Endodermal cell (in vitro differentiated cells): ENCODE results near the gene TMEM145. TPM values are rescaled to one million over a fixed set of nuclear protein-coding genes. Genes with fewer than 3 reads are reported as not detected.

Experiments
- DNase-seq: peaks from one replicate; pipeline ENCODE4 v3.0.0-alpha.2; 2017
- H3K27ac ChIP-seq: 2 replicates; pipeline ENCODE4 v1.5.1; 2013; ENCODE audit warnings: mild to moderate bottlenecking, low read depth, low read length, moderate library complexity
- H3K27me3 ChIP-seq: 2 replicates; pipeline ENCODE4 v1.6.1; 2013; ENCODE audit warnings: mild to moderate bottlenecking, low read length, moderate library complexity; ENCODE audit not compliant: insufficient read depth, control insufficient read depth, poor library complexity, severe bottlenecking
- H3K36me3 ChIP-seq: 2 replicates; pipeline ENCODE4 v1.7.0; 2013; ENCODE audit warnings: mild to moderate bottlenecking, low read length, moderate library complexity; ENCODE audit not compliant: control insufficient read depth, insufficient read depth
- H3K4me1 ChIP-seq: one replicate; pipeline ENCODE4 v1.7.0; 2013; ENCODE audit warnings: low read length; ENCODE audit not compliant: control insufficient read depth, insufficient read depth
- H3K4me3 ChIP-seq: 2 replicates; pipeline ENCODE4 v1.5.1; 2013; ENCODE audit warnings: mild to moderate bottlenecking, low read length, moderate library complexity
- H3K9ac ChIP-seq: 2 replicates; pipeline ENCODE4 v1.6.1; 2013; ENCODE audit warnings: mild to moderate bottlenecking, low read length, moderate library complexity; ENCODE audit not compliant: poor library complexity, severe bottlenecking; ENCODE audit errors: extremely low read depth
- H3K9me3 ChIP-seq: 2 replicates; pipeline ENCODE4 v1.6.1; 2013; ENCODE audit warnings: mild to moderate bottlenecking, low read length, moderate library complexity; ENCODE audit not compliant: control insufficient read depth
- H3K27ac Mint-ChIP-seq: 2 replicates; pipeline ENCODE4 v1.8.0; 2020; ENCODE audit warnings: mixed read lengths
- H3K27me3 Mint-ChIP-seq: 2 replicates; pipeline ENCODE4 v1.8.0; 2021; ENCODE audit warnings: mild to moderate bottlenecking, mixed read lengths; ENCODE audit not compliant: insufficient read depth
- H3K36me3 Mint-ChIP-seq: 2 replicates; pipeline ENCODE4 v1.8.0; 2020; ENCODE audit warnings: low read depth, mixed read lengths
- H3K4me1 Mint-ChIP-seq: 2 replicates; pipeline ENCODE4 v1.8.0; 2020; ENCODE audit warnings: mixed read lengths
- H3K4me3 Mint-ChIP-seq: 2 replicates; pipeline ENCODE4 v1.8.0; 2020; ENCODE audit warnings: mild to moderate bottlenecking, moderate library complexity, mixed read lengths
- H3K9me3 Mint-ChIP-seq: 2 replicates; pipeline ENCODE4 v1.8.0; 2020; ENCODE audit warnings: mild to moderate bottlenecking, mixed read lengths
- WGBS, 2 experiments: methylation state at CpG; one replicate each; pipeline versions ENCODE4 v1.1.5 to v1.1.7; 2013; ENCODE audit warnings: missing lambda C conversion rate in 2 of 2, mixed read lengths in 1 of 2; ENCODE audit not compliant: insufficient coverage in 1 of 2, insufficient read length in 1 of 2; 5-methylcytosine and 5-hydroxymethylcytosine counted together
- total RNA-seq, 2 donors: library from RNA; stranded (reverse); fragmentation: NEBNext Ultra II Directional in 1 of 2; extraction: Animal tissue kit (Norgen Biotek cat#: 25700) in 1 of 2; gene quantifications; 2 replicates in 1 of 2; 3 replicates in 1 of 2; pipeline ENCODE4 v1.2.1, GENCODE V29; 2021
- TF ChIP-seq, protein P1 (sequence below): fragments of 200-600 bp; sonication (generic); conservative IDR thresholded peaks from 2 replicates; pipeline ENCODE4 v1.5.0; 2021; ENCODE audit warnings: antibody characterized with exemption, mild to moderate bottlenecking

The TMEM145 gene
- total RNA-seq, 2 donors from 2014 or later, result 0.38 to 0.42 TPM

DNA sequence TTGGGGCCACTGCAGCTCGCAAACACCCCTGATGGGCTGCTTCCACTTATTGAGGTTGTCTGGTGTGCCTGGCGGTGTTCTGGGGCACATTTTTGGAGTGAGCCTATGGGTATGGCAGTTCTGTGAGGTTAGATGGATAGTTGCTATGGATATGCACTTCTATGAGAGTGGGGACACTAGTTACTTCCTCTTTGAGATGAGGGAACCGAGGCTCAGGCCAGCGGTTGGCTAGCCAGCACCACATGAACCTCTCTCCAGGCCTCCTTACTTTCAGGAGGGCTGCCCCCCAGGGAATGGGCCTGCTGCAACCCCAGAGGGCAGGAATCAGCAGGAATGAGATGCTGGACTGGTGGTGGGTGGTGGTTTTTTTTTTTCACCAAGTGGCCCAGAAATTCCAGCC is 24.7 kb upstream of the TMEM145 start:
- Mint-ChIP-seq H3K36me3 (peaks cover 31% of the 10 kb centered on the region), H3K9me3 (no peaks in the 10 kb centered on the region), H3K27me3 (no peaks in the 10 kb centered on the region), H3K4me1 (peaks cover 13% of the 10 kb centered on the region), H3K27ac (no peak overlapping the region), H3K4me3 (no peak overlapping the region)
- TF ChIP-seq, protein P1, sequence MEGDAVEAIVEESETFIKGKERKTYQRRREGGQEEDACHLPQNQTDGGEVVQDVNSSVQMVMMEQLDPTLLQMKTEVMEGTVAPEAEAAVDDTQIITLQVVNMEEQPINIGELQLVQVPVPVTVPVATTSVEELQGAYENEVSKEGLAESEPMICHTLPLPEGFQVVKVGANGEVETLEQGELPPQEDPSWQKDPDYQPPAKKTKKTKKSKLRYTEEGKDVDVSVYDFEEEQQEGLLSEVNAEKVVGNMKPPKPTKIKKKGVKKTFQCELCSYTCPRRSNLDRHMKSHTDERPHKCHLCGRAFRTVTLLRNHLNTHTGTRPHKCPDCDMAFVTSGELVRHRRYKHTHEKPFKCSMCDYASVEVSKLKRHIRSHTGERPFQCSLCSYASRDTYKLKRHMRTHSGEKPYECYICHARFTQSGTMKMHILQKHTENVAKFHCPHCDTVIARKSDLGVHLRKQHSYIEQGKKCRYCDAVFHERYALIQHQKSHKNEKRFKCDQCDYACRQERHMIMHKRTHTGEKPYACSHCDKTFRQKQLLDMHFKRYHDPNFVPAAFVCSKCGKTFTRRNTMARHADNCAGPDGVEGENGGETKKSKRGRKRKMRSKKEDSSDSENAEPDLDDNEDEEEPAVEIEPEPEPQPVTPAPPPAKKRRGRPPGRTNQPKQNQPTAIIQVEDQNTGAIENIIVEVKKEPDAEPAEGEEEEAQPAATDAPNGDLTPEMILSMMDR, result no peak
- Histone ChIP-seq H3K9ac (no peak overlapping the region), H3K27me3 (no peaks in the 10 kb centered on the region), H3K27ac (no peak overlapping the region), H3K4me3 (no peak overlapping the region), H3K36me3 (peaks cover 58% of the 10 kb centered on the region), H3K4me1 (no peaks in the 10 kb centered on the region), H3K9me3 (no peaks in the 10 kb centered on the region)
- WGBS, 2 experiments, result 88% methylated on average over 4 of the region's 4 CpGs; no CpG with 5 or more reads in 1 of the 2 experiments
- no peak for DNase-seq

DNA sequence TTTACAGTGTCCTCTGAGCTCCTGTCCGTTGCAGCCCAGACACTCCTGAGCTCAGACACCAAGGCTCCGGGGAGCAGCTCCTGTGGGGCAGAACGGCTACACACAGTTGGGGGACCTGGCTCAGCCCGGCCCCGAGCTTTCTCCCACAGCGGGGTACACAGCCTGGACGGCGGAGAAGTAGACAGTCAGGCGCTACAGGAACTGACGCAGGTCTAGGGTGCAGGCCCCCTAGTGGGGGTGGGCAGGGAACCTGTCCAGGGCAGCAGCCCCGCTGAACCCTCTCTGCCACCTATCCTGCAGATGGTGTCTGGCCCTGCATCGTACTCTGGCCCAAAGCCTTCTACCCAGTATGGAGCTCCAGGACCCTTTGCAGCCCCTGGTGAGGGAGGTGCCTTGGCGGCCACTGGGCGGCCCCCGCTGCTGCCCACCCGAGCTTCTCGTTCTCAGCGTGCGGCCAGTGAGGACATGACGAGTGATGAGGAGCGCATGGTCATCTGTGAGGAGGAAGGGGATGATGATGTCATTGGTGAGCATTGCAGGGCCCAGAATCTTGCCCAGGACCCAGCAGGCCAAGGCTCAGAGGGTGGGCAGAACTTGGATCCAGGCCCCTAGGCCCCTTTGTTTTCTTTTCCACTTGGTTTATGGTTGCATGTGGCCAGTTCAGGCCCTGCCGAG is 24.1 kb upstream of the TMEM145 start:
- Histone ChIP-seq H3K4me1 (no peaks in the 10 kb centered on the region), H3K4me3 (no peak overlapping the region), H3K36me3 (peaks cover 64% of the 10 kb centered on the region), H3K27ac (no peak overlapping the region), H3K9ac (no peak overlapping the region), H3K27me3 (no peaks in the 10 kb centered on the region), H3K9me3 (no peaks in the 10 kb centered on the region)
- Mint-ChIP-seq H3K36me3 (peaks cover 37% of the 10 kb centered on the region), H3K4me3 (no peak overlapping the region), H3K27ac (no peak overlapping the region), H3K27me3 (no peaks in the 10 kb centered on the region), H3K4me1 (peaks cover 13% of the 10 kb centered on the region), H3K9me3 (no peaks in the 10 kb centered on the region)
- TF ChIP-seq, protein P1, result peak; percentile 22
- 96 to 97% methylated on average over 11 to 22 of the region's 22 CpGs for WGBS, 2 experiments
- no peak for DNase-seq

DNA sequence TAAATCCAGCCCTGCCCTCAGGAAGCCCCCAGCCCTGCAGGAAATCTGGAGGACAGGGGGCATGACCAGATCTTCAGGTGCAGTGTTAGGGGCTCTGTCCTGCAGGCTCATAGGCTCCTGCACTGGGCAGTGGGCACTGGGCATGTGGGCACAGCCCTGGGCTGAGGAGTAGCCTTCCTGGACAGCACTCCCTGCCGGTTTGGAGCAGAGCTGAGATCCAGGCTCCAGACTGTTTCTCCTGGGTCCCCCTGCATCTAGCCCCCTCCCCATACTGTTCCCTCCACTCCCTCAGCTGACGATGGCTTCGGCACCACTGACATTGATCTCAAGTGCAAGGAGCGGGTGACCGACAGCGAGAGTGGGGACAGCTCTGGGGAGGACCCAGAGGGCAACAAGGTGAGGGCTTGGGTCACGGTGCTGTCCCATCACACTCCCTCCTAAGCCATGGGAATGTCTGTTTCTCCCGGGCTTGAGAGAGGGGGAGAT is 23.5 kb upstream of the TMEM145 start:
- no peak overlapping the region for H3K4me3 Mint-ChIP-seq
- peaks cover 70% of the 10 kb centered on the region for H3K36me3 ChIP-seq
- H3K27me3 ChIP-seq, result no peaks in the 10 kb centered on the region
- H3K9me3 ChIP-seq, result no peaks in the 10 kb centered on the region
- H3K4me1 Mint-ChIP-seq, result peaks cover 13% of the 10 kb centered on the region
- H3K4me3 ChIP-seq, result no peak overlapping the region
- H3K9ac ChIP-seq, result no peak overlapping the region
- no peak overlapping the region for H3K27ac ChIP-seq
- H3K27me3 Mint-ChIP-seq, result no peaks in the 10 kb centered on the region
- DNase-seq, result no peak
- no peaks in the 10 kb centered on the region for H3K9me3 Mint-ChIP-seq
- TF ChIP-seq, protein P1, result no peak
- H3K27ac Mint-ChIP-seq, result no peak overlapping the region
- WGBS, 2 experiments, result 97 to 100% methylated on average over 4 to 8 of the region's 8 CpGs
- peaks cover 41% of the 10 kb centered on the region for H3K36me3 Mint-ChIP-seq
- H3K4me1 ChIP-seq, result no peaks in the 10 kb centered on the region
